ENCODE results near the gene ZNF835.

DNA sequence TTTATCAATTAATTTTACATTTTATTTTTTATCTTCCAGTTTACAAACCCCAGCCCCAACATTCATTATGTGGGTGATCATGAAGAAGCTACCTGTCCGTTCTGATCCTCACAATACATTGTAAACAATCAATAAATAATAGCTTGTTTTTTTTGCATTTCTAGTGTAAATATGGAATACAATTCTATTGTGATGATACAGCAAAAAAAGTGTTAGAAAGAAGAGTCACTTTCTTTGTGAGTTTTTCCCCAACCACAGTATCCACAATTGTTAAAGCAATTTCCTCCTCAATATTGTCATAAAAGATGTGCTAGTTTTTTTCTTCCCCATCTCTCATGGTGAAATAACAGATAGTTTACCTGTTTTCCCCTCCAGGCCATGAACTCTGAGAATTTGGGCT, 30.3 kb upstream of the ZNF835 start:
- TF ChIP-seq POLR2AphosphoS5 (IDR thresholded peaks at IDR 0.05; ENCODE audit: low read depth, low read length) = no peak
- TF ChIP-seq, protein P1, sequence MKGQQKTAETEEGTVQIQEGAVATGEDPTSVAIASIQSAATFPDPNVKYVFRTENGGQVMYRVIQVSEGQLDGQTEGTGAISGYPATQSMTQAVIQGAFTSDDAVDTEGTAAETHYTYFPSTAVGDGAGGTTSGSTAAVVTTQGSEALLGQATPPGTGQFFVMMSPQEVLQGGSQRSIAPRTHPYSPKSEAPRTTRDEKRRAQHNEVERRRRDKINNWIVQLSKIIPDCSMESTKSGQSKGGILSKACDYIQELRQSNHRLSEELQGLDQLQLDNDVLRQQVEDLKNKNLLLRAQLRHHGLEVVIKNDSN (IDR thresholded peaks at IDR 0.05; ENCODE audit: borderline replicate concordance, low read depth) = no peak
- no peak for TF ChIP-seq EP300 (IDR thresholded peaks at IDR 0.05; ENCODE audit: borderline replicate concordance in 1 of 2, low read depth in 1 of 2, low read length in 1 of 2)
- TF ChIP-seq, protein P2, sequence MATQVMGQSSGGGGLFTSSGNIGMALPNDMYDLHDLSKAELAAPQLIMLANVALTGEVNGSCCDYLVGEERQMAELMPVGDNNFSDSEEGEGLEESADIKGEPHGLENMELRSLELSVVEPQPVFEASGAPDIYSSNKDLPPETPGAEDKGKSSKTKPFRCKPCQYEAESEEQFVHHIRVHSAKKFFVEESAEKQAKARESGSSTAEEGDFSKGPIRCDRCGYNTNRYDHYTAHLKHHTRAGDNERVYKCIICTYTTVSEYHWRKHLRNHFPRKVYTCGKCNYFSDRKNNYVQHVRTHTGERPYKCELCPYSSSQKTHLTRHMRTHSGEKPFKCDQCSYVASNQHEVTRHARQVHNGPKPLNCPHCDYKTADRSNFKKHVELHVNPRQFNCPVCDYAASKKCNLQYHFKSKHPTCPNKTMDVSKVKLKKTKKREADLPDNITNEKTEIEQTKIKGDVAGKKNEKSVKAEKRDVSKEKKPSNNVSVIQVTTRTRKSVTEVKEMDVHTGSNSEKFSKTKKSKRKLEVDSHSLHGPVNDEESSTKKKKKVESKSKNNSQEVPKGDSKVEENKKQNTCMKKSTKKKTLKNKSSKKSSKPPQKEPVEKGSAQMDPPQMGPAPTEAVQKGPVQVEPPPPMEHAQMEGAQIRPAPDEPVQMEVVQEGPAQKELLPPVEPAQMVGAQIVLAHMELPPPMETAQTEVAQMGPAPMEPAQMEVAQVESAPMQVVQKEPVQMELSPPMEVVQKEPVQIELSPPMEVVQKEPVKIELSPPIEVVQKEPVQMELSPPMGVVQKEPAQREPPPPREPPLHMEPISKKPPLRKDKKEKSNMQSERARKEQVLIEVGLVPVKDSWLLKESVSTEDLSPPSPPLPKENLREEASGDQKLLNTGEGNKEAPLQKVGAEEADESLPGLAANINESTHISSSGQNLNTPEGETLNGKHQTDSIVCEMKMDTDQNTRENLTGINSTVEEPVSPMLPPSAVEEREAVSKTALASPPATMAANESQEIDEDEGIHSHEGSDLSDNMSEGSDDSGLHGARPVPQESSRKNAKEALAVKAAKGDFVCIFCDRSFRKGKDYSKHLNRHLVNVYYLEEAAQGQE (IDR thresholded peaks at IDR 0.05; ENCODE audit: low read depth, low read length) = no peak

Data from SK-N-SH (cell line).